Femur (tissue), 1 donor: Measurements from ENCODE around the gene FBXL5.

Experiments used
- DNase-seq: peaks from one replicate; pipeline ENCODE4 v3.0.0-alpha.2; 2017

The FBXL5 gene

GRCh38 chr4:15556511-15557092 lies 98.6 kb downstream of the FBXL5 start:
- no peak for DNase-seq
